Renal cortex interstitium (tissue), 11 donors: ENCODE data around the gene CASR. TPM values are rescaled to one million over a fixed set of nuclear protein-coding genes. Genes with fewer than 3 reads are reported as not detected.

Experiments used
- DNase-seq, 11 donors: peaks; one replicate each; pipeline ENCODE4 v3.0.0-alpha.2; 2013; ENCODE audit warnings: low read depth in 9 of 11, low spot score in 4 of 11; ENCODE audit errors: extremely low read depth in 1 of 11
- polyA plus RNA-seq, 3 donors: library from polyadenylated mRNA; unstranded; fragments of 120-200 nt; gene quantifications; one replicate each; pipeline ENCODE4 v1.2.1, GENCODE V29; 2013; ENCODE audit not compliant: insufficient read length in 3 of 3

Gene CASR
- polyA plus RNA-seq, 3 donors: 22.8 to 30.5 (median 26.8) TPM

DNA sequence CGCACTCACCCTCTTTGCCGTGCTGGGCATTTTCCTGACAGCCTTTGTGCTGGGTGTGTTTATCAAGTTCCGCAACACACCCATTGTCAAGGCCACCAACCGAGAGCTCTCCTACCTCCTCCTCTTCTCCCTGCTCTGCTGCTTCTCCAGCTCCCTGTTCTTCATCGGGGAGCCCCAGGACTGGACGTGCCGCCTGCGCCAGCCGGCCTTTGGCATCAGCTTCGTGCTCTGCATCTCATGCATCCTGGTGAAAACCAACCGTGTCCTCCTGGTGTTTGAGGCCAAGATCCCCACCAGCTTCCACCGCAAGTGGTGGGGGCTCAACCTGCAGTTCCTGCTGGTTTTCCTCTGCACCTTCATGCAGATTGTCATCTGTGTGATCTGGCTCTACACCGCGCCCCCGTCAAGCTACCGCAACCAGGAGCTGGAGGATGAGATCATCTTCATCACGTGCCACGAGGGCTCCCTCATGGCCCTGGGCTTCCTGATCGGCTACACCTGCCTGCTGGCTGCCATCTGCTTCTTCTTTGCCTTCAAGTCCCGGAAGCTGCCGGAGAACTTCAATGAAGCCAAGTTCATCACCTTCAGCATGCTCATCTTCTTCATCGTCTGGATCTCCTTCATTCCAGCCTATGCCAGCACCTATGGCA lies 100.5 kb downstream of the CASR start:
- DNase-seq: no peak

GRCh38 chr3:122284486-122284885 lies 101.0 kb downstream of the CASR start:
- no peak for DNase-seq

DNA sequence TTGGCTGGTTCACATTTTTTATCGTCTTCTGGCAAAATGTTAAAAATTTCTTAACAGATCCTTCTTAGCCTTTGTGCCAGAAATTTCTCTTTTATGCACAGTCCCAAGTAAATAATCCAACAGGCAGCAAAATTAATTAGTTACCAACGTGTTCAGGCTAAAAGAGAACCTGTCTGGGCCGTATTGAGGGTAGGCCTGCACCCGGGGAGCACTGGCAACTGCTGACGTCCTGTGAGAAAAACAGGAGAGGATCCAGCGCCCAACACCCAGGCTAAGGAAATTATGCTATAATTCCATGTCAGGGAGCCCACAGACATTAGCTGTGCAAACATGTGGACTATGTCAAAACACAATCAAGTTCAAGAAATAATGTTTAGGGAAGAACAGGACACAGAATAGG lies 110.9 kb downstream of the CASR start:
- DNase-seq: no peak

- no peak for DNase-seq
Measured at GRCh38 chr3:122295266-122296062, 112.0 kb downstream of the CASR start.

DNA sequence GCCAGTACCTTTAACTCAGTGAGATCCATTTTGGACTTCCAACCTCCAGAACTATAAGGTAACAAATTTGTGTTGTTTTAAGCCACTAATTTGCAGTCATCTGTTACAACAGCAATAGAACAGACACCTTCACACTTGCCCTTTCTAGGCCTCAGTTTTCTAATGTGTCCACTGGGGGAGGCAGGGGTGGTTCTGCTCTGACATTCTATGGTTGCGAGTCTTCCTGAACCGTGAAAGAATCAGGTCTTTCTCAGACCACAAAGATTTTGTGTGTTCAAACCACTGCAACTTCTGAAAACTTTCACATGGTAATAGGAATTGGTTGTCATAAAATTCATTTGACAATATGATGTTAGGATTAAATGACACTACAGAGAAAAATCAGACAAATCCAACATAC lies 114.8 kb downstream of the CASR start:
- DNase-seq: no peak

GRCh38 chr3:122299215-122299614 lies 115.7 kb downstream of the CASR start:
- DNase-seq: no peak

- DNase-seq: no peak
Measured at GRCh38 chr3:122299872-122300460, 116.5 kb downstream of the CASR start.

DNA sequence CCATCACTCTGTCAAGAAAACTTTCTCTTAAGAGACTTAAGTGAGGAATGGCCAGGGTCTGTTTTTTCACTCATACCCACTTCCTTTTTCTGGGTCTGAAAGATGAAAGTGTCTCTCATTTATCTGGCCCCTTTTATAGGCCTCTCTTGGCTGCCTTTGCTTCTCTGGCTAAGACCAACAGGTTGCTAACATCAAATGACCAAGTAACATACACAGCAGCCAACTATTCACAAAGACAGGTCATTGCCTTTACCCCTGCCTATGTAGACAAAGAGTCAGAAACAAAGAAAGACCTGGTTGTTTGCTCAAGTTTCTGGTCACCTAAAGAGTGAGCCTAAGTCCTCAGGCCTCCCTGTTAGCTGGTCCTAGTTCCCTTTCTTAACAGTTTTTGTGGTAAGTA lies 117.6 kb downstream of the CASR start:
- DNase-seq: no peak

DNA sequence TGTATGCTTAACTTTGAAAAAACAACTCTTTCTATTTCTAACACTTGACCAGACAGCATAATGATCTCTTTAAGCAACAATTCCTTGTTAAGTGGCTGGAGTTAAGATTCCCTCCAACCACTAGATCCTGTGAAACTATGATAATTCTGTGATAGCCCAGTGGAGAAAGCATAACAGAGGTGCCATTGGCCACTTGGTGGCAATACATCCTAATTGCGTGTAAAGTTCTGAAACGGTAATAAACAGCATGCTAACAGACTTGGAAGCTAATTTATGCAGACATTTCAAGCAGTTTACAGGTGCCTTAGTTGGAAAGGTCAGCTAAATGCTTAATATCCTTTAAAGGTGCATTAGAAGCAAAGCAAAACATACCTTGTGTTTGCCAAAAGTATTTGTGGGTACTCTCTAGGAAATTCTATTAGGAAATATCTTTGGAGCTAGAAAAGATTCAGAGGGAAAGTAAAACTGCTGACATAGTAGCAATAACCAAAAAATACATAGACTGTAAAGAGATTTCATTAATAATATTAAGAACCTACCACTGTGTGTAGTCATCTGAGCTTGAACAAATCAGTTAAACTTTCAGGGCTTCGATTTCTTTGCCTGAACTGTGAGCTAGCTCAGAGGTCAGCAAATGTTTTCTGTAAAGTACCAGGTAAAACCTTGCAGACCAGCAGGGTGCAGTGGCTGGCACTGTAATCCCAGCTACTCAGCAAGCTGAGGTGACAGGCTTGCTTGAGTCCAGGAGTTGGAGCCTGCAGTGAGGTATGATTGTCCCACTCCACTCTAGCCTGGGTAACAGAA lies 122.6 kb downstream of the CASR start:
- DNase-seq: no peak

DNA sequence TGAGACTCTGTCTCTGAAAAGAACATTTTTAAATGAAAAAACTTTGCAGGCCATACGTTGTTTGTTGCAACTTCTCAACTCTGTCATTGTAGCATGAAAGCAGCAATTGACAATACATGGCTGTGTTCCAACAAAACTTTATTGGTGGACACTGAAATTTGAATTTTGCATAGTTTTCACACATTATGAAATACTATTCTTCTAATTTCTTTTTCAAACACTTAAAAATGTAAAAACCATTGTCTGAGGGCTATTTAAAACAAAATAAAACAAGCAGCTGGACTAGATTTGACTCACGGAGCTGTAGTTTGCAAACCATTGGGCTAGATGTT lies 123.1 kb downstream of the CASR start:
- no peak for DNase-seq

GRCh38 chr3:122307094-122307687 lies 123.7 kb downstream of the CASR start:
- no peak for DNase-seq

- DNase-seq: no peak
Measured at GRCh38 chr3:122307976-122308375, 124.5 kb downstream of the CASR start.

GRCh38 chr3:122310361-122310760 lies 126.9 kb downstream of the CASR start:
- no peak for DNase-seq

GRCh38 chr3:122312826-122313225 lies 129.4 kb downstream of the CASR start:
- DNase-seq: no peak

DNA sequence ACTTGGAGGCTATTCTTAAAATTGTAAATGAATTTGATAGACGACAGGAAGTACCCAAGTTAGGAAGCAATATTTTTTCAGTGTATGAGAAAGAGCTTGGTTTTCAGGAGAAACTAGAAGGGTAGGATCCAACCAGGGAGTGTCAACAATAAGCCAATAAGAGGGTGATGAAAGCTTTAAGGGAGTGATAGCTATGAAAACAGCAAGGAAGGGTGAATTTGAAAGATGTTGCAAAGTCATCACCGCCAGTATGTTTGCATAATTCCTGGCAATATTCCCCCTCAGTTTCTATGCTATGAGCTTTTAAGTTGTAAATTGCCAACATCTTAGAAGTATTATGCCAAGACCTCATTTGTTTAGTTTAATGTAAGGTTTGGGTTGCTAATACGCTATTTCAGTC lies 129.8 kb downstream of the CASR start:
- no peak for DNase-seq

- no peak for DNase-seq
Measured at GRCh38 chr3:122314228-122314876, 130.9 kb downstream of the CASR start.

- DNase-seq: no peak
Measured at GRCh38 chr3:122315619-122316018, 132.2 kb downstream of the CASR start.

DNA sequence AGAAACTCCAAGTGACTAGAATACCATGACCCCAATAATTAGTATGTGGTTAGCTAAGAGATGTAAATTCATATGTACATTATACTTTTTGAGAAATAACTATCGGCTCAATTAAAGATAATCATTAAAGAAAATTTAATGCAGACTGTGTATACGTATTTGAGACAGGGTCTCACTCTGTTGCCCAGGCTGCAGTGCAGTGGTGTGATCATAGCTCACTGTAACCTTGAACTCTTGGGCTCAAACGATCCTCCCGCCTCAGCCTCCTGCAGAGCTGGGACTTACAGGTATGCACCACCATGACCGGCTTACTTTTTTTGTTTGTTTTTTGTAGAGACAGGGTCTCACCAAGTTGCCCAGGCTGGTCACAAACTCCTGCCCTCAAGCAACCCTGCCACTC lies 132.9 kb downstream of the CASR start:
- no peak for DNase-seq

- DNase-seq: no peak
Measured at GRCh38 chr3:122318620-122319019, 135.2 kb downstream of the CASR start.
